IMR-90 (cell line): ENCODE data around the gene PRKCA.

Source experiments
- CEBPB ChIP-seq: IDR thresholded peaks from 2 replicates; pipeline ENCODE4 v1.6.1; 2012; ENCODE audit warnings: low read depth, low read length, improper control_type of control experiment
- CHD1 ChIP-seq: IDR thresholded peaks from 2 replicates; pipeline ENCODE4 v1.6.1; 2012; ENCODE audit warnings: low read depth, low read length, improper control_type of control experiment
- MAZ ChIP-seq: IDR thresholded peaks from 2 replicates; pipeline ENCODE4 v1.6.1; 2012; ENCODE audit warnings: low read depth, mild to moderate bottlenecking, low read length, improper control_type of control experiment, moderate library complexity, borderline replicate concordance
- POLR2A ChIP-seq: IDR thresholded peaks from 2 replicates; pipeline ENCODE4 v1.6.1; 2012; ENCODE audit warnings: mild to moderate bottlenecking, low read depth, low read length
- RAD21 ChIP-seq: IDR thresholded peaks from 2 replicates; pipeline ENCODE4 v1.6.1; 2012; ENCODE audit warnings: low read length, improper control_type of control experiment
- RFX5 ChIP-seq: IDR thresholded peaks from 2 replicates; pipeline ENCODE4 v1.8.0; 2012; ENCODE audit warnings: low read depth, mild to moderate bottlenecking, low read length, moderate library complexity
- SMC3 ChIP-seq: fragments of 150-350 bp; IDR thresholded peaks from 2 replicates; pipeline ENCODE4 v1.6.1; 2016; ENCODE audit warnings: low read depth, mild to moderate bottlenecking, antibody characterized with exemption, low read length, moderate library complexity
- TF ChIP-seq, protein P1 (sequence below): conservative IDR thresholded peaks from 2 replicates; pipeline ENCODE4 v1.5.1; 2012; ENCODE audit warnings: mild to moderate bottlenecking, low read depth, low read length, improper control_type of control experiment

DNA sequence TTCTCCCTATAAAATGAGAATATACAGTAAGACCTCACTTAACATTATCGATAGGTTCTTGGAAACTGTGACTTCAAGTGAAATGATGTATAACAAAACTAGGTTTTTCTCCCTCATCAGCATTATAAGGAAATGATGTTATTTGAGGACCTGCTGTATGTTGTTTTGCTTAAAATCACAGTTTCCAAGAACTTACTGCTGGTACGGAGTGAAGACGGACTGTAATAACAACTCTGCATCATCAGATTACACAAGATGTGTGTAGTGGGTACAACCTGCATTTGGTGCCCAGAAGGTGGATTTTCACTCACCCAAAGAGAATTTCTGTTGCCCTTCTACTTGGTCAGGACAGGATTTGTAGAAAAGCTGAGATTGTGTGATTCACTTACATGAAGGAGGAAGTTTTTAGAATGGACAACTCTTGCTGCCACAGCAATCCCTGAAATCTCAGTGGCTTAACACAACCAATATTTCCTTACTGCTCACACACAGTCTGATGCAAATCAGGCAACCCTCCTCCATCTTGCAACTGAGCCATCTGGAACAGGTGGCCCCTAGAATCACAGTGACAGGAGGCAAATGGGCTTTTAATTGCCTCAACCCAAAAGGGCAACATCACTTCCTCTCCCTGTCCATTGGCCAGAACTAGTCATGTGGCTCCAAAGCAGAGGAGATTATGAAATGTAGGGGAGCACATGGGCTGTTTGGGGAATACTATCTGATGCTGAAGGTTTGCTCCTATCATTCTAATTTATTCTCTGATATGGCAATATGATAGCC lies 464.9 kb downstream of the PRKCA start:
- TF ChIP-seq RFX5 (no peak), CEBPB (no peak), POLR2A (no peak), SMC3 (no peak), MAZ (no peak), RAD21 (no peak), CHD1 (no peak)
- TF ChIP-seq, protein P1, sequence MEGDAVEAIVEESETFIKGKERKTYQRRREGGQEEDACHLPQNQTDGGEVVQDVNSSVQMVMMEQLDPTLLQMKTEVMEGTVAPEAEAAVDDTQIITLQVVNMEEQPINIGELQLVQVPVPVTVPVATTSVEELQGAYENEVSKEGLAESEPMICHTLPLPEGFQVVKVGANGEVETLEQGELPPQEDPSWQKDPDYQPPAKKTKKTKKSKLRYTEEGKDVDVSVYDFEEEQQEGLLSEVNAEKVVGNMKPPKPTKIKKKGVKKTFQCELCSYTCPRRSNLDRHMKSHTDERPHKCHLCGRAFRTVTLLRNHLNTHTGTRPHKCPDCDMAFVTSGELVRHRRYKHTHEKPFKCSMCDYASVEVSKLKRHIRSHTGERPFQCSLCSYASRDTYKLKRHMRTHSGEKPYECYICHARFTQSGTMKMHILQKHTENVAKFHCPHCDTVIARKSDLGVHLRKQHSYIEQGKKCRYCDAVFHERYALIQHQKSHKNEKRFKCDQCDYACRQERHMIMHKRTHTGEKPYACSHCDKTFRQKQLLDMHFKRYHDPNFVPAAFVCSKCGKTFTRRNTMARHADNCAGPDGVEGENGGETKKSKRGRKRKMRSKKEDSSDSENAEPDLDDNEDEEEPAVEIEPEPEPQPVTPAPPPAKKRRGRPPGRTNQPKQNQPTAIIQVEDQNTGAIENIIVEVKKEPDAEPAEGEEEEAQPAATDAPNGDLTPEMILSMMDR = no peak
